ENCODE measurements around the gene YBX2.

DNA sequence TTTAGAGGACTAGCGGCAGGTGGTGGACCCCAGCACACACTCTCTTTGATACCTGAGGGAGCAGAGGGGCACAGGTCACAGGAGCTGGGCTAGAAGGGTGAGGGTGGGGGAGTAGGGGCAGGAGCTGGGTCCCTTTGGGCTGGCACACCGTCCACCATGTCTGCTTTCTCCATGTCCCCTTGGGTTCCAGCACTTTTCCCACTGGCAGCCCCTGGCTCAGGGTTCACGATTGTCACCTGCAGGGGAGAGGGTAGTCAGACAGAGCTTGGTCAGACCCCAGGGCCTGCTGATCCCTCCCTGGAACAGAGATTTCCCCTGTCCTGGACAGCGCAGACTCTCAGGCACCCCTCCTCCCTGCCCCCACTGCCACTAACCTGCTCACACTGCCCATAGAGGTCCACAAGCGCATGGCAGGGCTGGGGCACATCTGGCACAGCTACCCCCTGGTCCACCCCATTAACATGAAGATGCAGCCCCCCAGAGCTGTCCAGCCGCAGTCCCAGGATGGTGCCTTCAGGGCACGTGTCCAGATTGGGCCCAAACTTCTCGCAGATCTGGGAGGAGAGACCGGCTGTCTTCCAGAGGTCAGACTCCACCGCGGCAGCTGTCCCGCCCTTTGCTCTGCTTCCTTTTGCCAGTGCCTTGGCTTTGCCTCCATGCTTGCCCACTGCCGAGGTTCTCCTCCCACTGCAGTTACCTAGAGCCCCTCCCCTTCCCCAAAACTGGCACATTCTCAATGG, 23.9 kb upstream of the YBX2 start:
- TF ChIP-seq, protein P1, sequence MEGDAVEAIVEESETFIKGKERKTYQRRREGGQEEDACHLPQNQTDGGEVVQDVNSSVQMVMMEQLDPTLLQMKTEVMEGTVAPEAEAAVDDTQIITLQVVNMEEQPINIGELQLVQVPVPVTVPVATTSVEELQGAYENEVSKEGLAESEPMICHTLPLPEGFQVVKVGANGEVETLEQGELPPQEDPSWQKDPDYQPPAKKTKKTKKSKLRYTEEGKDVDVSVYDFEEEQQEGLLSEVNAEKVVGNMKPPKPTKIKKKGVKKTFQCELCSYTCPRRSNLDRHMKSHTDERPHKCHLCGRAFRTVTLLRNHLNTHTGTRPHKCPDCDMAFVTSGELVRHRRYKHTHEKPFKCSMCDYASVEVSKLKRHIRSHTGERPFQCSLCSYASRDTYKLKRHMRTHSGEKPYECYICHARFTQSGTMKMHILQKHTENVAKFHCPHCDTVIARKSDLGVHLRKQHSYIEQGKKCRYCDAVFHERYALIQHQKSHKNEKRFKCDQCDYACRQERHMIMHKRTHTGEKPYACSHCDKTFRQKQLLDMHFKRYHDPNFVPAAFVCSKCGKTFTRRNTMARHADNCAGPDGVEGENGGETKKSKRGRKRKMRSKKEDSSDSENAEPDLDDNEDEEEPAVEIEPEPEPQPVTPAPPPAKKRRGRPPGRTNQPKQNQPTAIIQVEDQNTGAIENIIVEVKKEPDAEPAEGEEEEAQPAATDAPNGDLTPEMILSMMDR (IDR thresholded peaks at IDR 0.05), result no peak
- TF ChIP-seq EP300 (IDR thresholded peaks at IDR 0.05), result no peak
- TF ChIP-seq POLR2AphosphoS5 (IDR thresholded peaks at IDR 0.05), result no peak

Measured in suprapubic skin (tissue), 4 donors.